ENCODE results near the gene MOGAT3.

Gene MOGAT3

DNA sequence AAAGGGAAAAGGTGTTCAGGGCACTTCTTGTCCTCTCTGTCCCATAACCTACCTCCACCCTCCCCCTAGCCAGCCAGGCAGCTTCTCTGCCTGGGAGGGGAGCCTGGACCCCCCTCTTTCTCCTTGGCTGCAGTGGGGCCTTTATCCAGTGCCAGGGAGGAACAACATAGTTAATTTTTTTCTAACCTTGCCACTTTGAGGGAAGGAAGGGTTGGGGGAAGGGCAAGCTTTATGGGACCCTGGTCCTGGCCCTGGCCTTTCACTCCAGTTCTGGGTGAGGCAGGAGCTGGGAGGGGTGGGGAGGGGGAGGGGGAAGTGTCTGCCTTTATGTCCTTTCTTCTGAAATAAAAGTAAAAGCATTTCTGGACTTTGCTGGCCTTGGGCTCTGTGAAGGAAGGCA is 39.9 kb downstream of the MOGAT3 start:
- DNase-seq (ENCODE audit: low read depth in 3 of 3), result no peak

DNA sequence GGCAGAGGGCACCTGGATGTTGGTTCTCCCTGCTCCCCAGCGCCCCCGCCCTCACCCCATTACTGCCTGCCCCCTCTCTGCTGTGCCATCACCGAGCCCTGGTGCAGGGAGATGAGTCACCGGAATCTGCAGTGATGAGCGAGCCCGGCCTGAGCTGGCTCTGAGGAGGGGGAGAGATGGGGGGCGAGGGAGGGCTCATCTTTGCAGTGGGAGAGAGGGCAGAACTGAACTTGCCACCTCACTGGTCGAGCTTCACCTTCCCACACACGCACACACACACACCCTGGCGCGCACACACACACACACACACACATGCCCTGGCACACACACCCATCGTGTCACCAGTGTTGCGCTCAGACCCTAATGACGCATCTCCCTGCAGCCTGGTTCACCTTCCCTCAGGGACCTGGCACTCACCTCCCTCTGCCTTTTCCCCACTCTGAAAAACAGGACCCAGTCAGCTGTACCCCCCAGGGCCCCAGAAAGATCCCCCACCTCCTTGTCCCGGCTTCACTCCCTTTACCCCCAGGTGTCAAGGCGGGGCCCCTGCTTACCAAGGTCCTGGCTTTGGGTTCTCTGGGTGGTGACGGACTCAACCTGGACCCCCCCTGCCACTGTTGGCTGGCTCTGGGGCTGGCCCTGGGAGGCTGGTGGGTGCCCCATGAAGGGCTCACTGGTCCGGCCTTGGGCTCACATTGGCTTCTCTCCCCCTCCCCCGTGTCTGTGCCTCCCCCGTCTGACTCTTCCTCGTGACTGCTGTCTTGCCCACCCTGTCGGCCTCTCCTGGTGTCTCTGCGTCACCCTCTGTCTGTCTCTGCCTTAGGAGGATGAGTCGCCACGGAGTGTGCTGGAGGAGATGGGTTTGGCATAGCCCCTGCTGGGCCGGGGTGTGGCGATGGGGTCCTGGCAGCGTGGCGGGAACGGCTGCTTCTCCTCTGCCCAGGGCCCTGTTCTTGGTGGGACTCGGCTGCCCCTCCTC is 40.9 kb downstream of the MOGAT3 start:
- no peak for DNase-seq (ENCODE audit: low read depth in 3 of 3)

DNA sequence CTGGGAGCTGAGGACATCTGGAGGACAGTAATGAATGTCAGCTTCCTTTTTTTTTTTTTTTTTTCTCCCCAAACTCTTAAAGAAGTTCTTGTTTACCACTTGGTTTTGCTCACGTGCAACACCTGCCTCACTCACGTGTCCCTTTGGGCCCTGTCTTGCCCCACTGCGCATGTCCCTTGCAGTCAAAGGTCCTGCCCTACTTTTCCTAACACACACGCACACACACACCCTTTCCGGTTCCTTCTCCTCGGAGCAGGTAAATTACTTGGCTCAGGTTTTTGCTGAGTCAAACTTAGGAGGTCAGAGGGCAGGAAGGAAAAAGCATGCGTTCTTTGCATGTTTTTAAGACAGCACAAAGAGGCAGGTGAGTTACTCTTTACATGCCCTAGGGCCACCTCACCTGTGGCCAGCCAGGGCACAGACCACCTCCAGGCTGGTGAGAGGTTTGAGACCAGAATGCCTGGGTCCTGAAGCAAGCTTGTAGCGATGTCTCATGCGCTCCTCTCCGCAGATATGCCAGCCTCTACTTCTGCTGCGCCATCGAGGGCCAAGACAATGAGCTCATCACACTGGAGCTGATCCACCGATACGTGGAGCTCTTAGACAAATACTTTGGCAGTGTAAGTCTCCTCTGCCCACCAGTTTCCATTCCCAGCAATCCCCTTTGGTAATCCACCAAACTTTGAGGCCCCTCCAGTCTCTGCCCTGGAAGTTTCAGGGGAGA is 43.8 kb downstream of the MOGAT3 start:
- no peak for DNase-seq (ENCODE audit: low read depth in 3 of 3)

DNA sequence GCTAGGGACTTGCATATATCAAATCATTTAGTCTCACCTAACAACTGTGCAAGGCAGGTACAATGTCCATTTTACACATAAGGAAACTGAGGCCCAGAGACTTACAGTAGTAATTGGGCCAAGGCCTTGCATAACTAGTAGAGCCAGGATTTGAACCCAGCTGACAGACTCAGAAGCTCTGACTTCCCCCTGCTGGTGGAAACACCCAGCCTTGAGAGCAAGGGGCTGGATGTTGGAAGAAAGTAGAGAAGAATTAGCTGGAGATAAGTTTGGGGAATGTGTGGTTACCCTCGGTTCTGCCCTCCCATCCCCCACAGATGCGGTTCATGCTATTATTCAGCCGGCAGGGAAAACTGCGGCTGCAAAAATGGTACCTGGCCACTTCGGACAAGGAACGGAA is 44.6 kb downstream of the MOGAT3 start:
- no peak for DNase-seq (ENCODE audit: low read depth in 3 of 3)

DNA sequence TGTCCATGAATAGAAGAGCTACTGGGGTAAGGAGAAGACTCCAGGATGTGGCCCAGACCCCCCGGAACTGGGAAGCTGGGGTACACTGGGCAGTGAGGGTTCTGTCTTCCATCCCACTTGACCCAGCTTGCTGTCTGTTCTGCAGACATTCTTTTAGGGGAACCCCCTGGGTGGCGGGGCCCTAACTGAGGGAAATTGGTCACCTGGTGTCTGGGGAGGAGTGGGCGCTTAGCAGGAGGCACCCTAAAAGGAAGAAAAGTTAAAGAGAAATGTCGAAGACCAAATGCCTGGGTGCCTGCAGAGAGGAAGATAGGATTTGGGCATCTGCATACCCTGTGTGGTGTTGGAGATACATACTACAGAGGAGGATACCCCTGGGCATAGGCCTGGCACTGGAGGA is 45.5 kb downstream of the MOGAT3 start:
- no peak for DNase-seq (ENCODE audit: low read depth in 3 of 3)

DNA sequence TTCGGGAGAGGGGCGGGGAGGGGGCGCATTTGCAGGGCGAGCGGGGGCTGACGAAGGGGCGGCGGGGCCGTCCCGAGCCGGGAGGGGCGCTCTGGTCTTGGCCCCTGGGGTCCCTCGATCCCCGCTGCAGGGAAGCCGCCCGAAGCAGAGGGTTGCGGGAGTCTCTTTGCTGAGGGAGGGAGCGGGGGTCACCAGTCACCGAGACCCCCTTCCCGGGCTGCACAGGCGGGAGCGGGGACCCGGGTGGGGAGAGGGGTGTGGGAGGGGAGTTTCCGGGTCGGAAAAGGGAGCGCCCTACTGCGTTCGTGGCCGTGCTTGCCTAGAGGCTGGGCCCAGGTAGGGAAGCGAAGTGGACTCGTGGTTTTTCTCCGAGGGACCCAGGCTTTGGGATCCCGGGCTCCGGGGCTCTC is 46.1 kb downstream of the MOGAT3 start:
- DNase-seq (ENCODE audit: low read depth in 3 of 3), result no peak

DNA sequence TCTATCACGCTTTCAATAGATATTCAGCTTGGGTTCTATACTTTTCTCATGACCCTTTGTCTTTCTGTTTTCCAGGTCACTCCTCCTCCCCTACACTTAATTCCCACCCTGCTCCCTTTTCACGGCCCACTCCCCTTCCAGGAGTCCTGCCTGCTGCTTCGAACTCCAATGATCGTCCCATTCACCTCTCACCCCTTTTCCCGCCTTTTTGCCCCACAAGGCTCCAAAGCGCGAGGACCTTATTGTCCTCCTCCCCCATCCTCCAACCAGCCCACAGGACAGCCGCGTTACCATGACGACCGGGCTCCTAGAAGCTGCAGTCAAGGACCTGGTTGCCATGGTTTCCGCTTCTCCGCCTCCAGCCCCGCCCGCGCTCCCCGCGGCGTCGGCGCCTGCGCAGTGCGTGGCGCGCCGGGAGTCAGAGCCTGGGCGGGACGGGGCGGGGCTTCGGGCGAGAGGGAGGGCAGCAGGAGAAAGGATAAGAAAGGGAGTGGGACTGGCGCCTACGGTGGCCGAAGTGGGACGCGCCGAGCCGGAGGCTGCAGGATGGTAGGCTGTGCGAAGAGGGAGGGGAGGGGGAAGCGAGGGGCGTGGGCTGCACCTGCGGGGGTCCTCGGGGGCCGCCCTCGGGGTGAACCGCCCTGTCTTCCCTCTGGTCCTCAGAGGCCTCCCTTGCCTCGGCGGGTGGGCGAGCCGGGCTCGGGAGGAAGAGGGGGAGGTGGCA is 46.7 kb downstream of the MOGAT3 start, which contains the start of gene AP1S1:
TSS of gene AP1S1 (plus strand) at position 508 of the 724 bp plus-strand sequence. CDS start at position 547, 39 bp downstream.
- DNase-seq (ENCODE audit: low read depth in 3 of 3), result peak; percentile 83 to 97 (median 85)

DNA sequence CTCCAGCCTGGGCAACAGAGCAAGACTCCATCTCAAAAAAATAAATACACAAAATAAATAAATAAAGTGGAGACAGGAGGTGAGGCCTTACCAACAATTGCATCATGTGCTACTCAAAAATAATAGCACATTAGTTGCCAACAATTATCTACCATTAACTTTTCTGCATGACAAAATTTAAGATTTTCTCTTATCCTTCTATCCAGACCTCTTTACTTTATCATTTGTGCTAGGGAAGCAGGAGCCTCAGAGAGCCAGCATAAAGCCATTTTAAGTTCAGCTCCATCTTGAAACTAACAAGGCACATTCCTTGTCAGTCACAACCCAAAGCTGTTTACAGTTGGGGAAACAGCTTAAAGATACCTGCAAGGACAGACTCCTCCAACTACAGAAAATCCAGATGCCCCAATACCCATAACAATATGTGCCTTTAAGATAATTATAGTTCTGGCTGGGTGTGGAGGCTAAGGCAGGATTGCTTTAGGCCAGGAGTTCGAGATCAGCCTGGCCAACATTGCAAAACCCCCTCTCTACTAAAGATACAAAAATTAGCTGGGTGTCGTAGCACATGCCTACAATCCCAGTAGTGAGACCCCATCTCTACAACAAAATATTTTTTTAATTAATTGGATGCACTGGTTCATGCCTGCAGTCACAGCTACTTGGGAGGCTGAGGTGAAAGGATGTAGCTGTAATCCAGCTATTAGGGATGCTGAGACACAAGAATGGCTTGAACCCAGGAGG is 48.8 kb downstream of the MOGAT3 start:
- no peak for DNase-seq (ENCODE audit: low read depth in 3 of 3)
